Activated gamma-delta T cell treated with Interleukin-2 at 50 U/mL for 16 hours (primary cell): ENCODE data around the gene ARHGDIG.

ENCODE experiments used
- DNase-seq: peaks from one replicate; pipeline ENCODE4 v3.0.0-alpha.2; 2020

Gene ARHGDIG

DNA sequence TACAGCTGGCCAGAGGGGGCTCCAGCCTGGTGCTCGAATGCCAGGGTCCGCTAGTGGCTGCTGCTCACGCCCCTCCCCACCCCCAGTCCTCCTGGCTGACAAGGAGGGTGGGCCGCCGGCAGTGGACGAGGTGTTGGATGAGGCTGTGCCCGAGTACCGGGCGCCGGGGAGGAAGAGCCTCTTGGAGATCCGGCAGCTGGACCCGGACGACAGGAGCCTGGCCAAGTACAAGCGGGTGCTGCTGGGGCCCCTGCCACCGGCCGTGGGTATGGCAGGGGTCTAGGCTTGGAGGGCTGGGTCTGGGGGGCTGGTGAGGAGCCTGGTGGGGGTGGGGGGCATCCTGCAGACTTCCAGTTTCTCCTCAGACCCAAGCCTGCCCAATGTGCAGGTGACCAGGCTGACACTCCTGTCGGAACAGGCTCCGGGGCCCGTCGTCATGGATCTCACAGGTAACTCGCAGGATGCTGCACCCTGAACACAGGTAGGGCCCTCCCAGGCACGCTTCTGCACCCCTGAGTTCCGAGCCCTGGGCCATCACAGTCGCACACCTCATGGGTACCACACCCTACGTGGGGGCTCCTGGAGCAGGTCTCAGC lies 1.4 kb downstream of the ARHGDIG start:
- DNase-seq = no peak

DNA sequence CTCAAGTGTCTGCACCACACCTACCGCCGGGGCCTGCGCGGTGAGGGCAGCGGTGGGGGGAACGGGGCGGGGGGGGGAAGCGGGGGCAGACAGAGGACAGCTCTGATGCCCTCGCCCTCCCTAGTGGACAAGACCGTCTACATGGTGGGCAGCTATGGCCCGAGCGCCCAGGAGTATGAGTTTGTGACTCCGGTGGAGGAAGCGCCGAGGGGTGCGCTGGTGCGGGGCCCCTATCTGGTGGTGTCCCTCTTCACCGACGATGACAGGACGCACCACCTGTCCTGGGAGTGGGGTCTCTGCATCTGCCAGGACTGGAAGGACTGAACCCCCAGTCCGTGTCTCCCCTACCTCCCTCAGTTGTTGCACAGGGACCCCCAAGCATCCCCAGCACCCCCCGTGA lies 2.1 kb downstream of the ARHGDIG start:
- DNase-seq = no peak

GRCh38 chr16:283033-283805 lies 2.8 kb downstream of the ARHGDIG start, which contains the start of gene PDIA2:
Gene PDIA2 (plus strand): TSS chr16:283164. CDS start chr16:283170, 6 bp downstream.
- no peak for DNase-seq

DNA sequence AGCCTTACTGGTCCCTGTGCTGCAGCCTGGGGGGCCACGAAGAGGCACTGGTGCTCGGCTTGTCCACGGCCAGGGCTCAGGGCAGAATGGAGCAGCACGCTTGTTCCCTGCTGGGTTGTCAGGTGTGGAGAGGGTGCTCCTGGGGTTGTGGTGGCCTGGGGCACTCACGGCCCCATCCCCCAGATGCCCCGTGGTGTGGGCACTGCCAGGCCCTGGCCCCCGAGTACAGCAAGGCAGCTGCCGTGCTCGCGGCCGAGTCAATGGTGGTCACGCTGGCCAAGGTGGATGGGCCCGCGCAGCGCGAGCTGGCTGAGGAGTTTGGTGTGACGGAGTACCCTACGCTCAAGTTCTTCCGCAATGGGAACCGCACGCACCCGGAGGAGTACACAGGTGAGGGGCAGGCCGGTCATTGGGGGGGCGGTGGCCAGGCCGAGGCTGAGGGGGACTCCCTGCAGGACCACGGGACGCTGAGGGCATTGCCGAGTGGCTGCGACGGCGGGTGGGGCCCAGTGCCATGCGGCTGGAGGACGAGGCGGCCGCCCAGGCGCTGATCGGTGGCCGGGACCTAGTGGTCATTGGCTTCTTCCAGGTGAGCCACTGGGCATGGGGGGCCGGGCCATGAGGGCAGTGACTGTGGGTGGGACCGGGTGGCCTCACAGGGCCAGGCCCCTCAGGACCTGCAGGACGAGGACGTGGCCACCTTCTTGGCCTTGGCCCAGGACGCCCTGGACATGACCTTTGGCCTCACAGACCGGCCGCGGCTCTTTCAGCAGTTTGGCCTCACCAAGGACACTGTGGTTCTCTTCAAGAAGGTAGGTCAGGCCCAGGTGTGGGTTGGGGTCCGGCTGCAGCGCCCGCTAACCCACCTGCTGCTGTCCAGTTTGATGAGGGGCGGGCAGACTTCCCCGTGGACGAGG lies 4.1 kb downstream of the ARHGDIG start:
- DNase-seq = no peak

DNA sequence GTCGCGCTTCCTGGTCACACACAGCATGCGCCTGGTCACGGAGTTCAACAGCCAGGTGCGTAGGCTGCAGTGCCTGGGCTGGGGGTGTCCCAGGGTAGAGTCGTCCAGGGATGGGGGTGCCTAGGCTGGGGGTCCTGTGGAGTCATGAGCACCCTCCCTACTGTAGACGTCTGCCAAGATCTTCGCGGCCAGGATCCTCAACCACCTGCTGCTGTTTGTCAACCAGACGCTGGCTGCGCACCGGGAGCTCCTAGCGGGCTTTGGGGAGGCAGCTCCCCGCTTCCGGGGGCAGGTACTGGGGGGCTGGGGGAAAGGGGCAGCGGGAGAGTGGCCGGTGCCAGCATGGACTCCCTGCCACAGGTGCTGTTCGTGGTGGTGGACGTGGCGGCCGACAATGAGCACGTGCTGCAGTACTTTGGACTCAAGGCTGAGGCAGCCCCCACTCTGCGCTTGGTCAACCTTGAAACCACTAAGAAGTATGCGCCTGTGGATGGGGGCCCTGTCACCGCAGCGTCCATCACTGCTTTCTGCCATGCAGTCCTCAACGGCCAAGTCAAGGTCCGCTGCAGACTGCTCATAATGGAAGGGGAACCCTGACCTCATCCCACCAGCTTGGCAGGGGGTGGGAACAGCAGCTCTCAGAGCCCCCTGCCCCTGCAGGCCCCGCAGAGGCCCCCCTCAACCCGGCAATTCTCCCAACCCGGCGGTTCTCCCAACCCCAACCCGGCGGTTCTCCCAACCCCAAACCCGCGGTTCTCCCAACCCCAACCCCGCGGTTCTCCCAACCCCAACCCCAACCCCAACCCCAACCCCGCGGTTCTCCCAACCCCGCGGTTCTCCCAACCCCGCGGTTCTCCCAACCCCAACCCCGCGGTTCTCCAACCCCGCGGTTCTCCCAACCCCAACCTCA lies 5.0 kb downstream of the ARHGDIG start:
- DNase-seq = no peak

DNA sequence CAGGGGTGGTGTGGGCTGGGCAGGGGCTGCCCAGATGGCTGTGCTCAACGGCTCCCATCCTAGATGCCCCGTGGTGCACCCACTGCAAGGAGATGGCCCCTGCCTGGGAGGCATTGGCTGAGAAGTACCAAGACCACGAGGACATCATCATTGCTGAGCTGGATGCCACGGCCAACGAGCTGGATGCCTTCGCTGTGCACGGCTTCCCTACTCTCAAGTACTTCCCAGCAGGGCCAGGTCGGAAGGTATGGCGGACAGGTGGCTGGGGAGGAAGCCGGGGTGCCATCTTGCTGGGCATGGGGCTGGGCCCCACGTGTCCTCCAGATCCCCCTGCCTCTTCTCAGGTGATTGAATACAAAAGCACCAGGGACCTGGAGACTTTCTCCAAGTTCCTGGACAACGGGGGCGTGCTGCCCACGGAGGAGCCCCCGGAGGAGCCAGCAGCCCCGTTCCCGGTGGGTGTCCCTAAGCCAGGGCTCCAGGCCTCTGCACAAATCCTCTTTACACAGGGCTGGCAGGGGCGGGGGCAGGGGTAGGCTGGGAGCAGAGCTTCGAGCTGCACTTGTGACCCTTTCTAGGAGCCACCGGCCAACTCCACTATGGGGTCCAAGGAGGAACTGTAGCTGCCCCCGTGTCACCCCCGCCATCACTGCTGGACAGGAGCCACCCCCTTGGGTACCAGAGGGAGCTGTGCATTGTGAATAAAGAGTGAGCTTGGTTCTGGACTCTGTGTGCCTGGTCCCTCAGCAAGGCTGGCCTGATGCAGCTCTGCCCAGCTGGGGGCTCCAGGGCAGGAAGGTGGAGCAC lies 6.3 kb downstream of the ARHGDIG start:
- no peak for DNase-seq

DNA sequence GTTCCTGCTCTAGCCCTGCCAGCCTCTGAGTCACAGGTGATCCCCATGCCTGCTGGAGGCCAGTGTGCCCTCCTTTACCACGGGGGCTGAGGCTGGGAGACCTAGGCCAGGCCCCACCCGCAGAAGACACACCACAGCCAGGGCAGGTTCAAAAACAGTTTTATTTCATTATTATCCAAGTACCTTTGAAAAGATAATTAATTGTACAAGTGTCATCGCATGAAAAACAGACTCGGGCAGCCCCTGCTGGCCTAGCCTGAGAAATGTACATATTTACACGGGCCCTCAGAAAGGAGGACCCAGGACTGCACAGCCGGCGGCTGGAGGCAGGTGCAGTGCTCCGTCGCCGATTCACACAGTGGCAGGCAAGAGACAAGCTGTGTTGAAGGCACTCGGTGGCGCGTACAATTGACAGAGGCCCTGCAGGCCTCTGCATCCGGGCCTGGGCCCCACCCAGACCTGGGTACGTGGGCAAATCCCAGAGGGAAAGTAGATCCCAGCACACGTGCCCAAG lies 7.0 kb downstream of the ARHGDIG start:
- DNase-seq = no peak

- DNase-seq = no peak
Observed at GRCh38 chr16:287981-288920, 7.9 kb downstream of the ARHGDIG start.

GRCh38 chr16:289395-289997 lies 9.1 kb downstream of the ARHGDIG start:
- DNase-seq = no peak

GRCh38 chr16:290015-290680 lies 9.8 kb downstream of the ARHGDIG start:
- no peak for DNase-seq

DNA sequence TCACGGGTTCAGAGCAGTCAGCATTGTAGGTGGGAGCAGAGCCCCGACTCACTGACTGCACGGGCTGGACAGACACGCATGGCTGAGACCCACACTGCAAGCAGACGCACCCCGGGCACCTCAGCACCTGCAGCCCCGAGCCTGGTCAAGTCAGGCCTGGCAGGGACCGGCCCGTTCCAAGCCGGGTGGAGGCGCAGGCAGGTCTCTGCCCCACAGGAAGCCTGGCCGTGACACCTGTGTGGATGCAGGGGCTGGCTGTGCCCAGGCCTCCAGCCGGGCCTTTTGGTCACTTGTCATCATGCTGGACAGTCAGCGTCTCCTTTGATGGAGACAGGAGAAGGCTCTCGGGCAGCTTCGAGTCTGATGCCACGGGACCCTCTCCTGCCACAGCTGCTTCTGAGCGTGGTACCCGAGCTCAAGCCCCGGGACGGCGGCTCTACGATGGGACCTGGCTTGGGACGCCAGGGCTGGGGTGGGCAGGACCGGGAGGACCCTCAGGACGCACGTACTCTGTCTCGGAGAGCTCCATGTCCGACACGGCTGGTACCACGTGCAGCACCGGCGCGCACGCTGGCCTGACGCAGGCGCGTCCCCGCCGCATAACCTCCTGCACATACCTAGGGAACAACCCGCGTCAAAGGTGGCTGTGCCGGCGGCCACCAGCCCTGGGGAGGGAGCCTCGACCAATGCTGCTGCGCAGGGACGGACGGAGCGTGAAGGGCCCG lies 10.5 kb downstream of the ARHGDIG start:
- DNase-seq = no peak

GRCh38 chr16:291539-291938 lies 11.1 kb downstream of the ARHGDIG start:
- DNase-seq = no peak

GRCh38 chr16:293043-293775 lies 12.8 kb downstream of the ARHGDIG start:
- DNase-seq = no peak

GRCh38 chr16:296276-296675 lies 15.9 kb downstream of the ARHGDIG start:
- DNase-seq = no peak

DNA sequence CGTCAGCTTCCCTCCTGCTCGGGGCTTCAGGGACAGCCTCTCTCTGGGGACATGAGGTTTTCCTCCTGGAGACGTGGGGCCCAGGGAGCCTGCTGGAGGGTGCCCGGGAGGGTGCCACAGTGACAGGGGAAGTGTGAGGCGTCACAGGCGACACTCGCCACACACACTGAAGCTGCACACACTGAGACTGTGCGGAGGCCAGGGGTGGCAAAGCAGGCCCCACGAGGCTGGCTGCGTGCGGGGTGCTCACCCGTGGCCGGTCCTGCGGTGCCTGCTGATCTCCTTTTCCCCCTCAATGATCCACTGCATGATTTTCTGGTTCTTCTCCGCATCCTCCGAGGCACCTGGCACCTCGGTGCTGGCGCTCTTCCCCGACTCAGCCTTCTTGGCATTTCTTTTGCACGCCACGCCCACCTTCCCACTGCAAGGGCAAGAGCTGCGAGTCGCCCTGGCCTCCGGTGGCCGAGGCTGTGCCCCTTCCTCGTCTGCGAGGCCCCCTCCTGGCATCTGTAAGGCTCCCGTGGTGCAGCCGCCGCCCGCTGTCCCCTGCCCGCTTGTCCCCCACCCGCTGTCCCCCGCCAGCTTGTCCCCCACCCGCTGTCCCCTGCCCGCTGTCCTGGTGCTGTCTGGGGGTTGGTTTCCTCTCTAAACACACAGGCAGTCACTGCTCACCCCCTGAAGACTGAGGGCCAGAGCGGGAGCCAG lies 16.6 kb downstream of the ARHGDIG start:
- DNase-seq = no peak

DNA sequence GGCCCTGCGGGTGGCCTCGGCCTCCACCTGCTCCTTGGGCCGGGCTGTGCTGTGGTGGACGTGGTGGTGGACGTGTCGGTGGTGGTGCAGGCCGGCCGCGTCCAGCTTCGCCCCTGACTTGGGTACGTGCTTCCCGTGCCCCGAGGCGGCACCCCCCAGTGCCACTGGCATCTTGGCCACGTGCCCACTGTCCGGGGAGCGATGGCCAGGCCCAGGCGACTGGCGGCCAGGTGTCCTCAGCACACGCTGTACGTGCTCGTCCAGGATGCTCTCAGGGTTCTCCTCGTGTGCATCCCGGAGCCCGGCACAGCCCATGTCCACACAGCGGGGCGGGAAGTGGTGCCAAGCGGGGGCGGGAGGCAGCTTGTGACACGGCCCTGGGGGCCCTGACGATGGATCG lies 17.4 kb downstream of the ARHGDIG start:
- DNase-seq = no peak

- DNase-seq = no peak
Observed at GRCh38 chr16:301235-301634, 20.8 kb downstream of the ARHGDIG start.
